T-helper 9 cell (primary cell): ENCODE measurements around the gene NTRK3.

Experiments
- DNase-seq: peaks from one replicate; pipeline ENCODE4 v3.0.0-alpha.2; 2020

The NTRK3 gene

DNA sequence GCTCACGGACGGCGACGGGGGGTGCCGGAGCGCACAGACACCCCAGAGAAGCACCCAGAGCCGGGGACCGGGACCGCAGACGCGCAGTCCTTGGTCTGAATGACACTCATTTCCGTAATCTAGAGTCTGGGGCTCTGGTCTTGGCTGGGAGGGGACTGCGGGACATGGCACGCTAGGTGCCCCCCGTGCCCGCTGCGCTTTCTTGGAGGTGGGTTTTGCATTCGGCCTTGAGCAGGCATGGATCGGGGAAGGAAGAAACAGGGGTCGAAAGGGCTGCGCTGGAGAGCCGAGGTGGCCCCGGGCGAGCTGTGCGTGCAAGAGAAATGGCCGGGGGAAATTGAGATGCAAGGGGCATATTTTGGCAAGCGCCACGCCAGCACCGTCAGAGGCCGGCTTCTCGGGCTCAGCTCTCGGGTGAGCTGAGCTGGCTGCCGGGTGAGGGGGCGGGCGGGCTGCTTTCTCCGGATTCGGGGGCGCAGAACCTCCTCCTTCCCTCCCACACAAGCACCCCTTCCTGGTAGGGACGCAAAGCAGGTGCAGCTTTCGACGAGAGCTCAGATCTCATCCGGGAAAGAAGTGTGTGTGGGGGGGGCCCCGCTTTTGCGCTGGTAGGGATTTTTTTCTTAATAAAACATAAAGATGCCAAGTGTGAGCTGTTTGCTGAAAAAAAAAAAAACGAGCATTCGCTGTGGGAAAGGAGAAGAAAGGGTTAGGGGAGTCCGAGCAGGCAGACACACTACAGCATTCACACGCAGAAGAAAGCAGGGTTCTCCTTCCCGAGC, 963 bp upstream of the NTRK3 start:
- no peak for DNase-seq

DNA sequence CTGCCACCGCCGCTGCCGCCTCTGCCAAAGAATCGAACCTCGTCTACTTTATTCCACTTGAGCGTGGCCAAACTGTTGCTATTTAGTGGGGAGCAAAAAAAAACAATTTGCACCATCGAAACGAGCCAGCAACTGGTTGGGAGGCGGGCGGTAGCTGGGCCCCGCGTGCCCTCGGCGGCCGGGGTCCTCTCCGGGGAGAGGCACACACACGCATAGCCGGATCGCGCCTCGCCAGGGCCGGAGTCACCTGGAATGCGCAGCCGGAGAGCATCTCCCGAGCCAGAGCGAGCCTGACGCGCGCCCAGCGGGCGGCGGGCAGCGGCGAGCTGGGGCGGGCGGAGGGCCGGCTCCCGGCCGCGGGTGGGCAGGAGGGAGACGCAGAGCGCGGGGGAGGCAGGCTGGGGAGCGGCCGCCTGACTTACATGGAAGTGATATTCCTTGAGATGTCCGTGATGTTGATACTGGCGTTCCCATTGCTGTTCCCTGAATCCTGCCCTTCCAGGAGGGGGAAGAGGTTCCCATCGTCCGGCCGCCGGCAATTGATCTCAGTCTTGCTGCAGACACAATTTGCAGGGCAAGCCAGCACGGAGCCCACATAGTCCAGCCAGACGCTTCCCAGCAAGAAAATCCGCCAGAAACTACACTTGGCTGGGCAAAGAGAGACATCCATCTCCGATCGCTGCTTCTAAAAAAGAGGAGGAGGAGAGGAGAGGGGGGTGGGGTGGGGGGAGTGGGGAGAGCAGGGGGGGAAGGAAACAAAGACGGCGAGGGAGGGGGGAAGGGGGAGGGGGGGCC, 858 bp downstream of the NTRK3 start:
- DNase-seq, result no peak

GRCh38 chr15:88255087-88255483, 1.5 kb downstream of the NTRK3 start:
- no peak for DNase-seq

- DNase-seq, result no peak
Observed at GRCh38 chr15:88252441-88252840, 4.1 kb downstream of the NTRK3 start.

- no peak for DNase-seq
Observed at GRCh38 chr15:88250826-88251225, 5.7 kb downstream of the NTRK3 start.

GRCh38 chr15:88249220-88249619, 7.3 kb downstream of the NTRK3 start:
- no peak for DNase-seq

DNA sequence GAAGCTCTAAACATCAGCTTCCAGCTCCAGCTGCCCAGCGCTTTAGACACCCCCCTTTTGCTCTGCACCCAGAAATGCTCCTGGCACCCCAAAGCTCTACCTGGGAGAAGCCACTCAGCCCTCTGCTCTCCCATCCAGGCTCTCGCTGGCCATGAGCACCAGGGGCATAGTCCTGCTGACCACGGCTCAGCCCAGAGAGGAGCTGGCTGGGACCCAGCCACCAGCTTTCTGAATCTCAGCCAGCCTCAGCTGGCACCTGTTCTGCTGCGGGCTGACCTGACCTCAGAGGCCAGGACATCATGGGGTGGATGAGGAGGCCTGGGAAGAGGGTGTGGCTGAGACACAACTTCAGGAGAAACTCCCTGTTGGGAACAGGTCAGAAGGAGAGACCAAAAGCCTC, 8.6 kb downstream of the NTRK3 start:
- no peak for DNase-seq

GRCh38 chr15:88246666-88247446, 9.7 kb downstream of the NTRK3 start:
- peak; percentile 61 for DNase-seq

- DNase-seq, result no peak
Observed at GRCh38 chr15:88246081-88246480, 10.5 kb downstream of the NTRK3 start.

- DNase-seq, result no peak
Observed at GRCh38 chr15:88243895-88244787, 12.4 kb downstream of the NTRK3 start.

DNA sequence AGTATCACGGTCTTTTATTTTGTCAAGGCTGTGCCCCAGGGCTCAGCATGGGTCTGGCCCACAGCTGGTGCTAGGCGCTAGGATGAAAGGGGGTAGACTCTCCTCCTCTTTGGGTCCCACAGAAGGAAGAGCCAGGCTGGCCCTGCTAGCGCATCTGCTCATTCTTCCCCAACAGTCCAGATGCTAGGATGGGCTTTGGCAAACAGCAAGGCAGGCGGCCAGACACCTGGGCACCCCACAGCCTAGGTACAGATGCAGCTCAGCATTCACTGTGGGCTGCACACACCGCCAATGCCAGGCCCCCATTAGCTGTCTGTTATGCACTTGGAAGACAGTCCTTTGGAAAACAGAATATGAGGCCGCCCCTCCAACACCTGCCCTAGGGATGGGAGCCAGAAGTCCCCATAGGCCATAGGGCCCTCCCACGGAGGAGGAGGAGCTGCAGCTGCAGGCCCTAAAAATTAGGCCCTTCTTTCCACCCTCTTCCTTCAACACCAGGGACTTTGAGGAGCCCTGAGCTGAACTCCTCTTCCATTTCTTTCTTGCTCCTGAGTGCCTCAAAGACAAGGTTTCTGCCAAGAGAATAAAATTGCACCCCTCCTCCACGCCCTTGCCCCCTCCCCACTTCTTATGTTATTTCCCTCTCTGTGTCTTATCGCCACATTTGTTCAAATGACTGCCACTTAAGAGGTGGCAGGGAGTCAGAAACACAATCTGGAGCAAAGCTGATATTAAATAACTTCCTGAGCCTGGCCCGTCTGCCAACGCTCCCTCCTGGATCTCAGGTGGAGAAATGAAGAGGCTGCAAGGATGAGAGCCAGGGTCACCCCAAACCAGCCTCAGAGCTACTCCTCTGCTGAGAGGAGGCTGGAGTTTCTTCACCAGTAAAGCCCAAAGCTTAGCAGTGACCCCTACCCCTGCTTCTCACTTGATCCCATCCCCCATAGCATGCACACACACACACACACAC, 13.7 kb downstream of the NTRK3 start:
- DNase-seq, result no peak

DNA sequence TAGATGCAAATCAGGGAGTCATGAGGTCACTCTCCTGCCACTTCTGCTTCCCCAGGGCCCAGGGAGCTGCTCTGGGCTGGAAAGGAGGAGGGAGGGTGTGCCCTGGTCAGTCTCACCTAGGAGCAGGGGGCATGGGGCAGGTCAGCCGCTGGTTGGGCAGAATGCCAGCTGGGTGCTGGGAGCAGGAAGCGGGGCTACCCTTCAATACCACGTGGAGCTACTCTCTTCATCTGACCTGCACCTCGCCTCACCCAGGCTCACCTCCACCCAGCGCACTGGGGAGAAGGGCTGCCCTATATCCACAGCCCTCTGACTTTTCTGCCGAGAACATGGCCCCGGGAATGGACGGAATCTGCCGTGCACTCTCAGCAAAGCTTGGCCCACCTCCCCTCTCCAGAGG, 15.1 kb downstream of the NTRK3 start:
- DNase-seq, result no peak

DNA sequence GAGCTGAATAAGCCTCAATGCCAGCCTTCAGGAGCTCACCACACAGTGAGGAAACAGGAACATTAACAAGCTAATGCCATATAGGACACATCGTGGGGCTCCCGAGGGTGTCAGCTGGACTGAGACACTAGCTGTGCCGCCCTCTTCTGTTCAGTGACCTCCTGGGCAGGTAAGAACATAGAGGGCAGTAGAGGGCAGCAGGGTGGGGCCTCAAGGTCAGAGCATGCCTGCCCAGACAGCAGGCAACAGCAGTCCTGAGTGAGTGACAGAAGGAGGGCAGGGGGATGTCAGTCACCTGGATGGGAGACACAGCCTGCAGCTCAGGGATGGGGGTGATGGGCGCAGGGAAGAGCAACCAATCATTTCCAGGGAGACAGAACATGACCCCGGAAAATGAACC, 15.5 kb downstream of the NTRK3 start:
- DNase-seq, result no peak

DNA sequence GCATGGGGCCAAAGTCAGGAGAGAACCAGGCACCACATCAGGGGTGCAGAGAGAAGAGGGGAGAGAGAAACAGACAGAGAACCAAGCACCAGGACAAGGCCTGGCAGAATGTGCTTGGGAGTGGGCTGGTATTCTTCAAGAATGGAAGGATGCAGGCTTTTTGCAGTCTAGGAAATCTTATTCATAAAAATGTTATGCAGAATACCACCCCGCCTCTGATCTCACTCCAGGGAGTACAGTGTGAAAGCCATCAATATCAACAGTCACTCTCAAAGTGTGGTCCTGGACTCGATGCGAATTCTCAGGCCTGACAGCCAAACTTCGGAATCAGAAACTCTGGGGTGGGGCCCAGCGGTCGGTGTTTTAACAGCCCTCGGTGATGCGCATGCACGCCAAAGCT, 16.9 kb downstream of the NTRK3 start:
- no peak for DNase-seq

DNA sequence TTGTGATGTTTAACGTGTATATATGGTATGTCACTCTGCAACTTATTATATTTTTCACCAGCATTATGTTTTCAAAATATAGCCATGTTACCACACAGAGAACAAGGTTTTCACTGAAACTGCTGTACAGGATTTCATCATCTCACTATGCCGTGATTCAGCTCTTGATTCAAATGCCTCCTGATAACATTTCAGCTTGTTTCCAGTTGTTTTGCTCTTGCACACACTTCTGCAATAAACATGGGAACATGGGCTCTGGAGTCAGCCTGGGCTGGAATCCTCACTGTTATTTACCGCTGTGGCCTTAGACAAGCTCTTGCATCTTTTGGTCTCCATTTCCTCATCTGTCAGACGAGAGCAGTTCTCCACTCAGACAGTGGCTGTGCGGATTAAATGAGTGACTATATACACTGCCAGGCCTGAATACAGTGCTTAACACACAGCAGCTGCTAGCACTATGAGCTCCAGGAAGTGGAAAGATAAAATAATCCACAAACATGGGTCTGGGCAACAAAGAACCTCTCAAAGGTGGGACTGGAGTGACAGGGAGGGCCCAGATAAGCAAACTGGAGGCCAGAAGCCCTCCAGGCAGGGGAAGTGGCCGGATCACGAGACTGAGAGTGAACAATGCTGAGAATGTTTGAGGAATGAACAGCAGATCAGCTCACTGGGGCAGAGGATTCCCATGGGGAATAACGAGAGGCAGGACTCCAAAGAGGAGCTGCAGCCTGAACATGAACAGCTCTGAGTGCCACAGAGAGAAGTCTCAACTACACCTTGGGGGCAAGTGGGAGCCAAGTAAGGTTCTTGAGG, 17.7 kb downstream of the NTRK3 start:
- no peak for DNase-seq

DNA sequence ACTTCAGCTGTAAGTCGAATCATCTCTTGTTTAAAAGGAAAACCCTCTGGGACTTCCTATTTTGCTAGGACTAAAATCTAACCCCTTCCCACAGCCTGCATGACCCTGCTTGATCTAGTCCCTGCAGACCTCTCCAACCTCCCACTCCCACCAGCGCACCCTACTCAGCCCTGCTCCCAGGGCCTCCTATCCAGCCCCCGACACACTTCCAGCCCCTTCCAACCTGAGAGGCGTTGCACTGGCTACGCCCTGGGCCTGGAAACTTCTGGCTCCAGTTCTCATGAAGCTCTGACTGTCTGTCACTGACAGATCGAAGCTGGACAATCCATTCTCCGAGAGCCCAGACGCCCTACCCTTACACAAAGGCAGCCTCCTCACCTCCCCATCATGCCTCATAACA, 21.8 kb downstream of the NTRK3 start:
- DNase-seq, result no peak

- DNase-seq, result no peak
Observed at GRCh38 chr15:88233921-88234320, 22.6 kb downstream of the NTRK3 start.

- no peak for DNase-seq
Observed at GRCh38 chr15:88232771-88233201, 23.8 kb downstream of the NTRK3 start.

DNA sequence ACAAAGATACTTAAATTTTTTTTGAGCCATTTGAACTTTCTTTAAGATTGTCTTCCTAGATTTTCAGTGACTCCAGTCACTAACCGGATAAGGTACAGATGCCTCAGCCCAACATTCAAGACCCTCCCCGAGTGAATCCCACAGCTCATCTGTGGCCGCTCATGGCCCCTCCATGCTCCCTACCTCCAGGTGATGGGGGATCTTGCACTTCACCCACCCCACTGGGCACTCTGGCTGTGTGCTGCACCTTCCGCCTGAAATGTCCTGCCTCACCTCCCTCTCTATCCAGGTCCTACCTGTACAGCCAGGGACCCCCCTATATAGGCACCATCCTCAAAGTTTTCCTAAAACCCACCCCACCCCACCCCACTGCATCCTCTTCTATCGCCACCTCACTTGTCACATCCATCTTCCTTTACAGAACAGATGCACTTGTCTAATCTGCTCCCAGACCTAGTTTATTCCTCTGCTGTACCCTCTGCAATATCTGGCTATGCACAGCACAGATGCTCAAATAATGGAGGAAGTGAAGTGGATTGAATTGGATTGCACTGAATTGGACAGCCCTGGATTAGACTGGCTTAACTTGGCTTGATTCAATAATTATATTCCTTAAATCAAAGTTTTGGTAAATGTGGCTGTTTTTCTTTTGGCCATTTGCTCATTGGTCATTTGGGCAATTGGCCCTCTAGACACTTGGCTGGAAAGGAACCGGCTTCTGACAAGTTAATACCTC, 24.5 kb downstream of the NTRK3 start:
- DNase-seq, result no peak

DNA sequence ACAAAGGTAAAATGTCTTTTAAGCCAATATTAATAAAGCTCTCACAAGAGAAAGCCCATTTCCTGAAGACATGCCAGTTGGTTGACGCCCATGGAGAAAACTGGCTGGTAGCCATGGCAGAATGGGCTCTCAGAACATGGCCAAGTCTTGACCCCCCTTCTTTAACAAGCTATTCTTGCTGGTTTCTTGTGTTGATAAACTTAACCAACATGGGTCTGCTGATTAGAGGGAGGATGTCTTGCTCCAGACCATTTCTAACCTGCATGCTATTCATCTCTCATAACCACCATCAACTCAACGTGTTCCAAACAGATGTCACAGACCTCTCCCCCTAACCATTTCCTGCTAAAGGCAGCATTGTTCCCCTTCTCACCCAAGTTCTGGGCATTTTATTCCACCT, 25.7 kb downstream of the NTRK3 start:
- no peak for DNase-seq
